HCT116 (cell line): ENCODE results near the gene PHF21A. TPM values are rescaled to one million over a fixed set of nuclear protein-coding genes. Genes with fewer than 3 reads are reported as not detected.

Experiments
- ATAC-seq: fragments of 200-7000 bp; cut with Tn5 transposase; 2 replicates; pipeline ENCODE4 v1.9.1; 2020; ENCODE audit warnings: mild to moderate bottlenecking, moderate library complexity
- BruUV-seq: library from RNA; stranded (reverse); fragments of 400-500 nt; replicated peaks from 2 replicates; lab custom pipeline; 2021; lab: Mats Ljungman, UMichigan
- CTCF ChIA-PET: fragments of 300-600 bp; sonication (Branson Sonifier 250); formaldehyde crosslinking; loops from one replicate; lab custom pipeline; 2021; ENCODE audit warnings: antibody characterized with exemption; lab: Charles Lee
- POLR2A ChIA-PET: fragments of 300-600, 350-600 bp; sonication (Branson Sonifier 250); formaldehyde crosslinking; loops from one replicate; lab custom pipeline; 2021; ENCODE audit warnings: antibody characterized with exemption; lab: Charles Lee
- RAD21 ChIA-PET, 2 experiments: fragments of 300-600 bp; sonication (Branson Sonifier 250); formaldehyde crosslinking; loops; one replicate each; lab custom pipeline; 2023; ENCODE audit warnings: low total read pairs in 2 of 2; ENCODE audit not compliant: uncharacterized antibody in 2 of 2, unreplicated experiment in 2 of 2, low non-redundant PET in 1 of 2; lab: Charles Lee
- DNase-seq: peaks from one replicate; pipeline ENCODE4 v3.0.0-alpha.2; 2010; ENCODE audit warnings: low read depth, low spot score
- H2AFZ ChIP-seq: fragments of 200-600 bp; shearing (Covaris generic), sonication (generic); 2 replicates; pipeline ENCODE4 v1.6.1; 2017; ENCODE audit warnings: low read depth, mixed run types, mixed read lengths, antibody characterized with exemption, low read length; ENCODE audit not compliant: poor library complexity, severe bottlenecking
- H3K27ac ChIP-seq: 2 replicates; pipeline ENCODE4 v1.5.1; 2012; ENCODE audit warnings: low read depth, low read length
- H3K27me3 ChIP-seq: fragments of 200-600 bp; sonication (generic); 2 replicates; pipeline ENCODE4 v1.6.1; 2016; ENCODE audit warnings: mixed run types, low read length, mixed read lengths; ENCODE audit not compliant: insufficient read depth
- H3K36me3 ChIP-seq, 2 experiments: fragments of 200-500 bp in 1 of 2; fragments of 200-600 bp in 1 of 2; sonication (Bioruptor generic) in 1 of 2; sonication (generic) in 1 of 2; 2 replicates each; pipeline versions ENCODE4 v1.5.1 to v1.6.1; 2014 to 2016; ENCODE audit warnings: low read length in 2 of 2, inconsistent platforms in 1 of 2, mixed read lengths in 1 of 2, mixed run types in 1 of 2; ENCODE audit not compliant: insufficient read depth in 2 of 2, control insufficient read depth in 1 of 2
- H3K4me1 ChIP-seq, 2 experiments: fragments of 200-600 bp in 1 of 2; sonication (generic) in 1 of 2; 2 replicates each; pipeline versions ENCODE4 v1.5.1 to v1.6.1; 2012 to 2017; ENCODE audit warnings: low read length in 2 of 2, inconsistent platforms in 1 of 2, mild to moderate bottlenecking in 1 of 2, mixed read lengths in 1 of 2, mixed run types in 1 of 2, moderate library complexity in 1 of 2; ENCODE audit not compliant: insufficient read depth in 2 of 2, control insufficient read depth in 1 of 2
- H3K4me2 ChIP-seq: fragments of 200-600 bp; sonication (generic); 2 replicates; pipeline ENCODE4 v1.6.1; 2017; ENCODE audit warnings: mixed run types, low read length, mixed read lengths
- H3K4me3 ChIP-seq, 2 experiments: fragments of 200-600 bp in 1 of 2; sonication (generic) in 1 of 2; replicated peaks in 1 of 2; 2 replicates each; pipeline ENCODE4 v1.5.1; 2011 to 2016; ENCODE audit warnings: low read length in 2 of 2, control low read depth in 1 of 2, low read depth in 1 of 2, mild to moderate bottlenecking in 1 of 2, mixed read lengths in 1 of 2, mixed run types in 1 of 2
- H3K79me2 ChIP-seq: fragments of 200-600 bp; sonication (generic); 2 replicates; pipeline ENCODE4 v1.6.1; 2017; ENCODE audit warnings: mild to moderate bottlenecking, mixed run types, low read length, moderate library complexity, mixed read lengths; ENCODE audit not compliant: insufficient read depth
- H3K9ac ChIP-seq: fragments of 200-600 bp; sonication (generic); 2 replicates; pipeline ENCODE4 v1.6.1; 2016; ENCODE audit warnings: low read length, mixed read lengths
- H3K9me2 ChIP-seq: fragments of 200-600 bp; sonication (generic), shearing (Covaris generic); 2 replicates; pipeline ENCODE4 v1.6.1; 2017; ENCODE audit warnings: mixed run types, mild to moderate bottlenecking, moderate library complexity; ENCODE audit not compliant: insufficient read depth
- H3K9me3 ChIP-seq, 2 experiments: fragments of 200-500 bp in 1 of 2; fragments of 200-600 bp in 1 of 2; sonication (Bioruptor generic) in 1 of 2; sonication (generic) in 1 of 2; 2 replicates each; pipeline ENCODE4 v1.6.1; 2014 to 2017; ENCODE audit warnings: low read length in 2 of 2, mixed read lengths in 2 of 2, inconsistent platforms in 1 of 2, low read depth in 1 of 2, mild to moderate bottlenecking in 1 of 2, mixed run types in 1 of 2, moderate library complexity in 1 of 2; ENCODE audit not compliant: control insufficient read depth in 1 of 2, insufficient read depth in 1 of 2
- H4K20me1 ChIP-seq: fragments of 200-600 bp; sonication (generic), shearing (Covaris generic); 2 replicates; pipeline ENCODE4 v1.6.1; 2017; ENCODE audit warnings: mixed run types, mild to moderate bottlenecking, moderate library complexity; ENCODE audit not compliant: insufficient read depth
- CTCF ChIP-seq, 3 experiments: fragments of 200-600 bp in 1 of 3; sonication (generic) in 1 of 3; IDR thresholded peaks in 2 of 3; conservative IDR thresholded peaks in 1 of 3; 2 replicates each; pipeline ENCODE4 v1.5.1; 2012 to 2017; ENCODE audit warnings: low read depth in 2 of 3, low read length in 2 of 3, antibody characterized with exemption in 1 of 3, borderline replicate concordance in 1 of 3, control low read depth in 1 of 3, mild to moderate bottlenecking in 1 of 3, mixed read lengths in 1 of 3, mixed run types in 1 of 3, moderate library complexity in 1 of 3; ENCODE audit not compliant: insufficient read depth in 1 of 3
- ELF1 ChIP-seq: IDR thresholded peaks from 2 replicates; pipeline ENCODE4 v1.6.1; 2012; ENCODE audit warnings: low read depth, borderline replicate concordance
- EZH2 ChIP-seq: fragments of 200-600 bp; sonication (generic); IDR thresholded peaks from 2 replicates; pipeline ENCODE4 v1.6.1; 2017; ENCODE audit warnings: antibody characterized with exemption, mixed run types
- FOSL1 ChIP-seq: IDR thresholded peaks from 2 replicates; pipeline ENCODE4 v1.6.1; 2012; ENCODE audit warnings: low read depth
- JUND ChIP-seq: IDR thresholded peaks from 2 replicates; pipeline ENCODE4 v1.6.1; 2012
- MAX ChIP-seq: IDR thresholded peaks from 2 replicates; pipeline ENCODE4 v1.6.1; 2012
- SIN3A ChIP-seq: IDR thresholded peaks from 2 replicates; pipeline ENCODE4 v1.6.1; 2012; ENCODE audit warnings: low read depth
- TCF7L2 ChIP-seq: IDR thresholded peaks from 2 replicates; pipeline ENCODE4 v1.7.0; 2011; ENCODE audit warnings: borderline replicate concordance, inconsistent platforms; ENCODE audit not compliant: insufficient read depth, insufficient read length; ENCODE audit errors: extremely low read depth
- YY1 ChIP-seq: IDR thresholded peaks from 2 replicates; pipeline ENCODE4 v1.6.1; 2011; ENCODE audit warnings: low read length, low read depth, moderate library complexity, mild to moderate bottlenecking; ENCODE audit not compliant: insufficient replicate concordance; ENCODE audit errors: extremely low read depth
- ZFX ChIP-seq: fragments of 450-650 bp; IDR thresholded peaks from 2 replicates; pipeline ENCODE4 v1.6.1; 2017
- ZNF274 ChIP-seq: fragments of 200-500 bp; sonication (Bioruptor generic); IDR thresholded peaks from 2 replicates; pipeline ENCODE4 v1.6.1; 2014; ENCODE audit warnings: mild to moderate bottlenecking, low read depth, low read length, inconsistent platforms
- intact Hi-C: fragments of 100-400 bp; cut with micrococcal nuclease; formaldehyde crosslinking; loops from 2 replicates; pipeline ENCODE4 v1.10.0; 2022
- total RNA-seq: library from RNA; stranded (reverse); gene quantifications from one replicate; pipeline ENCODE4 v1.2.1, GENCODE V29; 2021; ENCODE audit not compliant: unreplicated experiment
- TF ChIP-seq, protein P1 (sequence below): IDR thresholded peaks from 2 replicates; pipeline ENCODE4 v1.6.1; 2011; ENCODE audit warnings: mild to moderate bottlenecking, low read length, moderate library complexity; ENCODE audit not compliant: insufficient replicate concordance; ENCODE audit errors: extremely low read depth

Gene PHF21A
- total RNA-seq, 1 experiment from 2014 or later = 27.0 TPM

DNA sequence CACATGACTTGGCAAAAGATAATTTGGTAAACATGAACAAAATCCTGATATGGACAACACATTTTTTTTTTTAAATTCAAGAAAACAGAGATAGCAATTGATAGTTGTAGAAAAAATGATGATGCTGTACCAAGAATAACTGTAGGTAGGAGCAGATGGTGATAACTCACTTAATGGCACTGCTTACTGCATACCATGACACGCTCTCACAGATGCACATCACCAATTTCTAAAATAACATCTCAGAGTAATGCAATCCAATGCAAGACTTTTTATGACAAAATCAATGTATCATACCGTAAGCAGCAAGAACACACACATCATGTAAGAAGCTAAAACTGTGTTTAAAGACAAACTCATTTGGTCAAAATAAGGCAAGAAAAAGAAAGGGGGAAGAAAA lies 102.6 kb downstream of the PHF21A start:
- no peaks in the 10 kb centered on the region for H3K4me1 ChIP-seq
- no peaks in the 10 kb centered on the region for H3K9me2 ChIP-seq
- POLR2A ChIA-PET = no interaction called here
- ATAC-seq (no peak), DNase-seq (no peak)
- H3K79me2 ChIP-seq = no peaks in the 10 kb centered on the region
- H2AFZ ChIP-seq = no peak overlapping the region
- no peaks in the 10 kb centered on the region for H4K20me1 ChIP-seq
- CTCF ChIA-PET = interaction anchor here (2.5 kb wide), 1 partner anchor 12 kb away, joined by 10 read pairs; no protein-coding TSS in a partner anchor
- no peak overlapping the region for H3K4me3 ChIP-seq
- H3K9me3 ChIP-seq = no peaks in the 10 kb centered on the region
- no peak overlapping the region for H3K4me2 ChIP-seq
- H3K27me3 ChIP-seq = no peaks in the 10 kb centered on the region
- no peak overlapping the region for H3K9ac ChIP-seq
- RAD21 ChIA-PET = no interaction called here
- H3K27ac ChIP-seq = no peak overlapping the region
- TF ChIP-seq JUND (no peak), ZNF274 (no peak), CTCF (IDR thresholded peaks at IDR 0.05 in 2 of 3, conservative IDR thresholded peaks at IDR 0.05 in 1 of 3; ENCODE audit: borderline replicate concordance in 1 of 3, insufficient read depth in 1 of 3, low read depth in 2 of 3, low read length in 2 of 3) (no peak), FOSL1 (no peak), SIN3A (no peak), MAX (no peak)
- H3K36me3 ChIP-seq = no peaks in the 10 kb centered on the region
- intact Hi-C loops = no loop called here
- no TSS peak for BruUV-seq

DNA sequence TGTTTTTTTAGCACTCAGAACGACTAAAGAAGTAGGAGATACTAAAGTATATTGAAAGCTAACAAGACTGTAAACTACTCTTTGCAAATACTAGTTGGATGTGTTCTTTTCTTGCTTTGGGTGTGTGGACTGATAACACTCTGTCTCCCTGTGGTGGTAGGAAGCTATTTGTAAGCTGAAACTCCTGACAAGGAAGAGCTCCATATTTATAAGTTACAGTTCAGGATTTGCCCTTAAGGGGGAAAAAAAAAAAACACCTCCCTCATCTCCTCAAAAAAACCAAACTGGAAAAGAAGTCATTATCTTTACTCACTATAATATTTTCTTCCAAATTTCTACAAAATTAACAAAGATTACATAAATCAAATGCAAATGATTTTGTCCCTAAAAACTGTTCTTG lies 103.9 kb downstream of the PHF21A start:
- Histone ChIP-seq H3K79me2 (no peaks in the 10 kb centered on the region), H3K9ac (no peak overlapping the region), H3K4me3 (no peak overlapping the region), H3K36me3 (no peaks in the 10 kb centered on the region), H3K27ac (no peak overlapping the region), H4K20me1 (no peaks in the 10 kb centered on the region), H3K9me3 (no peaks in the 10 kb centered on the region), H3K9me2 (no peaks in the 10 kb centered on the region), H2AFZ (no peak overlapping the region), H3K27me3 (no peaks in the 10 kb centered on the region), H3K4me2 (no peak overlapping the region), H3K4me1 (no peaks in the 10 kb centered on the region)
- TF ChIP-seq, protein P1, sequence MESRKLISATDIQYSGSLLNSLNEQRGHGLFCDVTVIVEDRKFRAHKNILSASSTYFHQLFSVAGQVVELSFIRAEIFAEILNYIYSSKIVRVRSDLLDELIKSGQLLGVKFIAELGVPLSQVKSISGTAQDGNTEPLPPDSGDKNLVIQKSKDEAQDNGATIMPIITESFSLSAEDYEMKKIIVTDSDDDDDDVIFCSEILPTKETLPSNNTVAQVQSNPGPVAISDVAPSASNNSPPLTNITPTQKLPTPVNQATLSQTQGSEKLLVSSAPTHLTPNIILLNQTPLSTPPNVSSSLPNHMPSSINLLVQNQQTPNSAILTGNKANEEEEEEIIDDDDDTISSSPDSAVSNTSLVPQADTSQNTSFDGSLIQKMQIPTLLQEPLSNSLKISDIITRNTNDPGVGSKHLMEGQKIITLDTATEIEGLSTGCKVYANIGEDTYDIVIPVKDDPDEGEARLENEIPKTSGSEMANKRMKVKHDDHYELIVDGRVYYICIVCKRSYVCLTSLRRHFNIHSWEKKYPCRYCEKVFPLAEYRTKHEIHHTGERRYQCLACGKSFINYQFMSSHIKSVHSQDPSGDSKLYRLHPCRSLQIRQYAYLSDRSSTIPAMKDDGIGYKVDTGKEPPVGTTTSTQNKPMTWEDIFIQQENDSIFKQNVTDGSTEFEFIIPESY = no peak
- TF ChIP-seq YY1 = no peak
- no peak for TF ChIP-seq FOSL1
- no peak for TF ChIP-seq JUND
- no peak for TF ChIP-seq ELF1
- TF ChIP-seq EZH2 = no peak
- no peak for TF ChIP-seq TCF7L2
- TF ChIP-seq ZFX = no peak
- intact Hi-C loops = no loop called here
- RAD21 ChIA-PET = no interaction called here
- no TSS peak for BruUV-seq
- no peak for DNase-seq
- ATAC-seq = no peak
- POLR2A ChIA-PET = no interaction called here
- CTCF ChIA-PET = interaction anchor here (2.5 kb wide), 1 partner anchor 11 kb away, joined by 10 read pairs; no protein-coding TSS in a partner anchor
